GM21390 (cell line): ENCODE results near the gene C1orf74.
"Not testable (repeated sequence)": the region's sequence is repeated elsewhere in the genome, so short reads cannot be mapped to it uniquely, and the experiment has no call there.

Experiments used
- ATAC-seq: cut with Tn5 transposase; IDR thresholded peaks from one replicate; pipeline ENCODE4 v1.9.1; 2021; ENCODE audit not compliant: unreplicated experiment

The C1orf74 gene

GRCh38 chr1:209805875-209806760 is 21.8 kb upstream of the C1orf74 start, which contains the start of gene IRF6:
IRF6 (minus strand) TSS chr1:209806142; CDS start chr1:209801413, 4,729 bp downstream.
- peak; percentile 98 for ATAC-seq

GRCh38 chr1:209805341-209805781 is 21.0 kb upstream of the C1orf74 start:
- no peak for ATAC-seq

- no peak for ATAC-seq
Measured at GRCh38 chr1:209803568-209803967, 19.2 kb upstream of the C1orf74 start.

GRCh38 chr1:209802780-209803152 is 18.4 kb upstream of the C1orf74 start:
- ATAC-seq: no peak

GRCh38 chr1:209802117-209802779 is 17.9 kb upstream of the C1orf74 start:
- no peak for ATAC-seq

GRCh38 chr1:209800984-209801834 is 16.9 kb upstream of the C1orf74 start:
- ATAC-seq: no peak

- no peak for ATAC-seq
Measured at GRCh38 chr1:209797978-209798639, 13.8 kb upstream of the C1orf74 start.

GRCh38 chr1:209793711-209794110 is 9.4 kb upstream of the C1orf74 start:
- ATAC-seq: not testable (repeated sequence)

- no peak for ATAC-seq
Measured at GRCh38 chr1:209791920-209792319, 7.6 kb upstream of the C1orf74 start.

GRCh38 chr1:209790286-209791193 is 6.2 kb upstream of the C1orf74 start:
- ATAC-seq: no peak

- ATAC-seq: no peak
Measured at GRCh38 chr1:209789245-209789644, 4.9 kb upstream of the C1orf74 start.

- ATAC-seq: no peak
Measured at GRCh38 chr1:209787551-209787950, 3.2 kb upstream of the C1orf74 start.

- ATAC-seq: no peak
Measured at GRCh38 chr1:209786146-209786545, 1.8 kb upstream of the C1orf74 start.

- ATAC-seq: no peak
Measured at GRCh38 chr1:209785592-209785991, 1.2 kb upstream of the C1orf74 start.

- no peak for ATAC-seq
Measured at GRCh38 chr1:209783386-209783785, 973 bp downstream of the C1orf74 start.

GRCh38 chr1:209780268-209780667 is 4.1 kb downstream of the C1orf74 start:
- ATAC-seq: no peak

GRCh38 chr1:209778102-209778501 is 6.3 kb downstream of the C1orf74 start:
- ATAC-seq: no peak

- ATAC-seq: no peak
Measured at GRCh38 chr1:209777587-209777986, 6.8 kb downstream of the C1orf74 start.

- ATAC-seq: no peak
Measured at GRCh38 chr1:209775678-209776077, 8.7 kb downstream of the C1orf74 start.

- ATAC-seq: peak; percentile 70
Measured at GRCh38 chr1:209774592-209774991, 9.8 kb downstream of the C1orf74 start.
